Fibroblast of skin of right biceps (primary cell): ENCODE measurements around the gene HS3ST4.
"Not testable (repeated sequence)": the region's sequence is repeated elsewhere in the genome, so short reads cannot be mapped to it uniquely, and the experiment has no call there.

Source experiments
- DNase-seq: peaks from one replicate; pipeline ENCODE4 v3.0.0-alpha.2; 2013

The HS3ST4 gene

DNA sequence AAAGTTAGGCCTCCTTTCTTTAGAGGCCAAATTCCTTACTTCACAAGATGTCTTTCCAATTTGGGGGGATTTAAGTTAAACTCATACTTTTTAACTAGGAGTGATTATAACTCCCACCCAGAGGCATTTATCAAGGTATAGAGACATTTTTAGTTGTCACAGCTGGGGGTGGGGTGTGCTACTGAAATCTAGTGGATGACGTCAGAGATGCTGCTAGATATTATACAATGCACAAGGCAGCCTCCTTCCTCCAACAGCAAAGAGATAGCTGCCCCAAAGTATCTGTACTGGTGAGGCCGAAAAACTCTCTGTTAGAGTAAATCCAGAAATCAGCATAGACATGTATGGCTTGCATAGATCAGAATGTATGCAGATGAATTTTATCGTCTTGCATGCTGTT is 324.0 kb downstream of the HS3ST4 start:
- no peak for DNase-seq

- no peak for DNase-seq
Measured at GRCh38 chr16:26016989-26017388, 325.2 kb downstream of the HS3ST4 start.

GRCh38 chr16:26019381-26020242 is 327.9 kb downstream of the HS3ST4 start:
- DNase-seq: no peak

DNA sequence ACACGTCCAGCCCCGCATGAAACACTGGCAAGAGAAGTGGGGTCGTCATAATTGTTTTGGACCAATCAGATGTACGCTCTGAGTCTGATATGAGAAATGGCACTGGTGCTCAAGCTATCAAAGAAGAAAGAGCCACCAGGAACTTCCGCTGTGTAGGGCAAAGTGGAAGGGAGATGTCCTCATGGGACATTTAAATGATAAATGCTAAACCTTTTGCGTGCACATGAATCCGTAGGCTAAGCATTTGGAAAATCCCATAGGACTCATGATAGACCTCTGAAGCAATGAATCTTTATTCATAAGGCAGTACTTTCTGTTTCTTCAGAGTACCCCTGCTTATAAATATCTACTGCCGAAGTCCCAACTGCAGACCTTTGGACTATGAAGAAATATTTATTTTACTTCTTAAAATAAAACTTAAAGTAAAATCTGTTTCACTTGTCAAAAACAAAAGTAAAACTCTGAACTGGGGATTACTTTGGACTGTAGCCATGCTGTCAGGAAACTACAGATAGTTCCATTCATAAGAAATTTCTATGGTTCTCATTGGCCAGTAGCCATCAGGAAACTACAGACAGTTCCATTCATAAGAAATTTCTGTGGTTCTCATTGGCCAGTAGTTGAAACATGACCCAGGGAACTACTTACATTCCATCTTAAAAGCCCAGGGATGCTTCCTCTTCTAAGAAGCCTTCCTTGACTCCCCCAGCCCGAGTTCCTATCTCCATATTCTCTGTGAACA is 335.1 kb downstream of the HS3ST4 start:
- no peak for DNase-seq

DNA sequence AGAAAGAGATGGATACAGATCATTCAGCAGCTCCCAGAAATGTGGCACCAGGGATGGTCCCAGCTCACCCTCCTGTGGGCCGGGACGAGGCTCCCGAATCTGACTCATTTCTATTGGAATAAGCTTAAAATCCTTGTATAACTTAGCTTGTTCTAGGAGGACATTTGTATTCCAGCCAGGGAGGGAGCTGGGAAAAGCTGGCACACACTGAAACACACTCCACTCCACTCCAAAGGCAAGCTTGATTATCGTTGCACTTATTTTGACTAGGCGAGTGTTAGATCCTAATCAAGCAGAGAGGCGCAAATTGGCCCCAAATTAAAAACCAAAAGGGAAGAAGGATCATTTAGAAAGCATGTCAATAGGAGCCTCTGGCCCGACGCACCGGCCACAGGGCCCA is 339.5 kb downstream of the HS3ST4 start:
- no peak for DNase-seq

- not testable (repeated sequence) for DNase-seq
Measured at GRCh38 chr16:26032661-26033060, 340.9 kb downstream of the HS3ST4 start.

- no peak for DNase-seq
Measured at GRCh38 chr16:26041952-26042668, 350.4 kb downstream of the HS3ST4 start.

GRCh38 chr16:26050472-26050871 is 358.7 kb downstream of the HS3ST4 start:
- DNase-seq: no peak

DNA sequence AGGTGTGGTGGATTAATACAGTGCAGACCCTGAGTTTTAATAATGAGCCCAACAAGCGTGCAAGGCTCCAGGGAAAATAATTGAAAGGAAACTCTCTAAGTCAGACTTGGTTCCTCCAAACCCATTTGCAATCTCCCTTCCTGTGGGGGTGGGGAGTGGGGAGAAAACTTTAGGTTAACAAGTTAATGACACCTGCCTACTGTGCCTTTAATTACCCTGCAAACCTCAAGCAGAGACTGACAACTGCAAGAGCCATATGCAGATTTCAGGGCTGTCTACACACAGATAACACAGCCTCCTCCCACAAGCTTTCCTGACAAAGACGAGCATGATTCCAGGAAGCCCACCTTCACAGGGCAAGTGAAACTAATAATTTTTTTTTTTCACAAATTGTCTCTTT is 359.3 kb downstream of the HS3ST4 start:
- DNase-seq: no peak

DNA sequence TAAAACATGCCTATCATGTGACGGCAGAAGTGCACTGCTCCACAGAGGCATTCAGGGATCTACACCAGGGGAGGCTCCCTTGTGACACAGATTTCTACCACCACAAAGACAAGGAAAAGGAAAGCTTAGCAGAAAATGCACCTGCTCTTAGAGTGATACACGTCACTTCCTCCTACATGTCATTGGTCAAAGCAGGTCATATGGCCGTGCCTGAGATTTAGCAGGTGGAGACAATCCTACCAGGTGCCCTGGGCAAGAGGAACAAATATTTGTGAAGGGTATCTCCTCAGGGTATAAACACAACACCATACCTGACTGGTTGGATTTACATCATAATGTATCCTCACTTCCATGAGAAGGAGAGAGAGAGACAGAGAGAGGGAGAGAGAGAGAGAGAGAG is 362.1 kb downstream of the HS3ST4 start:
- no peak for DNase-seq

GRCh38 chr16:26058326-26058725 is 366.6 kb downstream of the HS3ST4 start:
- DNase-seq: no peak

GRCh38 chr16:26070302-26071100 is 378.7 kb downstream of the HS3ST4 start:
- no peak for DNase-seq

- no peak for DNase-seq
Measured at GRCh38 chr16:26071101-26071866, 379.5 kb downstream of the HS3ST4 start.

GRCh38 chr16:26078716-26079355 is 387.1 kb downstream of the HS3ST4 start:
- no peak for DNase-seq

- DNase-seq: no peak
Measured at GRCh38 chr16:26087091-26087490, 395.3 kb downstream of the HS3ST4 start.

- DNase-seq: no peak
Measured at GRCh38 chr16:26091511-26091910, 399.8 kb downstream of the HS3ST4 start.

- DNase-seq: not testable (repeated sequence)
Measured at GRCh38 chr16:26098206-26098605, 406.4 kb downstream of the HS3ST4 start.

GRCh38 chr16:26102369-26102768 is 410.6 kb downstream of the HS3ST4 start:
- DNase-seq: no peak

- no peak for DNase-seq
Measured at GRCh38 chr16:26108836-26109505, 417.2 kb downstream of the HS3ST4 start.

DNA sequence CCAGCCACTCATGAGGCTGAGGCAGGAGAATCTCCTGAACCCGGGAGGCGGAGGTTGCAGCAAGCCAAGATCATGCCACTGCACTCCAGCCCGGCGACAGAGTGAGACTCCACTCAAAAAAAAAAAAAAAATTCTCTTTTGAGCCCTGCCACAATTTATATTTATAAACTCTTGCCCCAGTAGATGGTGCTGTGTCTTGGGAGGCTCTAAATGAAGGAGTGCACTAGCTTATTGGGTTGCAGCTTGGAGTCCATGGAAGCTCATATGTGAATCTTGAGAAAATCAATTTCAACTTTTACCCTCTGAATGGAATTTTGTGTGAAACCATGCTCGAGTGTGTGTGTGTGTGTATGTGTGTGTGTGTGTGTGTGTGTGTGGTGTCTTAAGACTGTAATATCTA is 420.1 kb downstream of the HS3ST4 start:
- DNase-seq: no peak

DNA sequence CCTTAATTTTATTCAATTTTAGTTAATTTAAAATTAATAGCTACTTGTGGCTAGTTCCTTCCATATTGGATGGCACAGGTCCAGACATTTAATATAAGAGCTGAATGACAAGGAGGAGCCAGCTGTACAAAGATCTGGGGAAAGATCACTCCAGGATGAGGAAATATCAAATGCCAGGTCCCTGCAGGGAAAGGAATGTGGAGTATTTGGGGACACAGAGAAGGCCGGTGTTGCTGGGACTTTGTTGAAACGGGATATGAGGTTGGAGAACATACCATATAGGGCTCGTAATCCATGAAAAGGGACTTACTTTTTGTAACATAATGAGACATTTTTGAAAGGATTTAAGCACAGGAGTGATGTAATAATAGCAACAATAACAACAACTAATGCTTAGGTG is 426.8 kb downstream of the HS3ST4 start:
- DNase-seq: no peak
